Esophagus muscularis mucosa (tissue), 4 donors: ENCODE data around the gene GSTK1. TPM values are rescaled to one million over a fixed set of nuclear protein-coding genes. Genes with fewer than 3 reads are reported as not detected.

Source experiments
- DNase-seq: peaks from one replicate; pipeline ENCODE4 v3.0.0-alpha.2; 2017; ENCODE audit errors: extremely low spot score
- H3K27ac ChIP-seq, 4 donors: fragments of 200-600 bp; sonication (generic); replicated peaks in 1 of 4; 1 replicate in 3 of 4; 2 replicates in 1 of 4; pipeline ENCODE4 v1.5.1; 2016 to 2019; ENCODE audit warnings: mild to moderate bottlenecking in 1 of 4
- H3K27me3 ChIP-seq, 4 donors: fragments of 200-600 bp; sonication (generic); one replicate each; pipeline versions ENCODE4 v1.5.1 to v1.6.0; 2016 to 2019
- H3K36me3 ChIP-seq, 4 donors: fragments of 200-600 bp; sonication (generic); one replicate each; pipeline ENCODE4 v1.5.1; 2016 to 2019
- H3K4me1 ChIP-seq, 4 donors: fragments of 200-600 bp; sonication (generic); one replicate each; pipeline ENCODE4 v1.5.1; 2016 to 2019
- H3K4me3 ChIP-seq, 4 donors: fragments of 200-600 bp; sonication (generic); 1 replicate in 2 of 4; 2 replicates in 2 of 4; pipeline ENCODE4 v1.5.1; 2016 to 2019; ENCODE audit warnings: mild to moderate bottlenecking in 4 of 4, moderate library complexity in 1 of 4
- H3K9me3 ChIP-seq, 4 donors: fragments of 200-600 bp; sonication (generic); 1 replicate in 3 of 4; 2 replicates in 1 of 4; pipeline ENCODE4 v1.5.1; 2016 to 2019
- EP300 ChIP-seq: sonication (generic); formaldehyde crosslinking; IDR thresholded peaks from one replicate; pipeline ENCODE4 v1.6.1; 2017; ENCODE audit warnings: antibody characterized with exemption
- POLR2A ChIP-seq: fragments of 450-650 bp; IDR thresholded peaks from one replicate; pipeline ENCODE4 v1.6.1; 2017; ENCODE audit warnings: antibody characterized with exemption, moderate library complexity, mild to moderate bottlenecking, low read depth
- POLR2AphosphoS5 ChIP-seq, 2 donors: sonication (generic); formaldehyde crosslinking; IDR thresholded peaks; one replicate each; pipeline ENCODE4 v1.6.1; 2017; ENCODE audit warnings: antibody characterized with exemption in 2 of 2
- WGBS: methylation state at CpG from one replicate; pipeline ENCODE4 v1.1.5; 2018; 5-methylcytosine and 5-hydroxymethylcytosine counted together
- intact Hi-C: fragments of 100-400 bp; cut with DNase I; formaldehyde crosslinking; loops from one replicate; pipeline ENCODE4 v1.15.1; 2023
- total RNA-seq, 4 donors: library from RNA; depleted of rRNA; stranded (reverse); fragments of >200 nt; gene quantifications; one replicate each; pipeline versions ENCODE4 v1.1.0 to v1.2.1, GENCODE V29; 2016
- TF ChIP-seq, protein P1 (sequence below), 3 experiments: fragments of 200-600 bp in 2 of 3; fragments of 450-650 bp in 1 of 3; sonication (generic) in 2 of 3; IDR thresholded peaks; one replicate each; pipeline ENCODE4 v1.5.1; 2017 to 2019; ENCODE audit warnings: antibody characterized with exemption in 3 of 3, mild to moderate bottlenecking in 2 of 3, moderate library complexity in 1 of 3

GSTK1 gene
- total RNA-seq, 4 donors from 2014 or later = 91.8 to 123 (median 110) TPM

DNA sequence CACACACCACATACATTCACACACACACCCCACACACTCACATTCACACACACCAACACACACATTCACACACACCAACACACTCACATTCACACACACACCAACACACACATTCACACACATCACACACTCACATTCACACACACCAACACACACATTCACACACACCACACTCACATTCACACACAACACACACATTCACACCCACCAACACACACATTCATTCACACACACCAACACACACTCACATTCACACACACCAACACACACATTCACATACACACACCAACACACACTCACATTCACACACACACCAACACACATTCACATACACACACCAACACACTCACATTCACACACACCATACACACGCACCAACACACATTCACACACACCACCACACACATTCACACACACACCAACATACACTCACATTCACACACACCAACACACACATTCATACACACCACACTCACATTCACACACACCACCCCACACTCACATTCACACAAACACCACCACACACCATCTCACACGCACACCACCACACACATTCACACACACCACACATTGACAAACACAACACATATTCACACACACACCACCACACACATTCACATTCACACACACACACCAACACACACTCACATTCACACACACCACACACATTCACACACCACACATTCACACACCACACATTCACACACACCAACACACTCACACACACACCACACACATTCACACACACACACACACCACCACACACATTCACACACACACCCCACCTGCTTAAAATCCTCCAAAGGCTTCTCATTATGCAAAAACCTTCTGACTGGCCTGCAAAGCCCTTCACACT lies 32.4 kb upstream of the GSTK1 start:
- Histone ChIP-seq H3K27ac (no peak overlapping the region), H3K9me3 (peaks cover 0 to 9% (median 0%) of the 10 kb centered on the region in 4 donors), H3K36me3 (no peaks in the 10 kb centered on the region), H3K27me3 (no peaks in the 10 kb centered on the region), H3K4me1 (peaks cover 0 to 15% (median 9%) of the 10 kb centered on the region in 4 donors), H3K4me3 (no peak overlapping the region)
- no peak for DNase-seq
- WGBS = 91% methylated on average over 2 of the region's 2 CpGs
- TF ChIP-seq POLR2A (no peak), EP300 (no peak), POLR2AphosphoS5 (IDR thresholded peaks at IDR 0.05) (no peak)
- TF ChIP-seq, protein P1, sequence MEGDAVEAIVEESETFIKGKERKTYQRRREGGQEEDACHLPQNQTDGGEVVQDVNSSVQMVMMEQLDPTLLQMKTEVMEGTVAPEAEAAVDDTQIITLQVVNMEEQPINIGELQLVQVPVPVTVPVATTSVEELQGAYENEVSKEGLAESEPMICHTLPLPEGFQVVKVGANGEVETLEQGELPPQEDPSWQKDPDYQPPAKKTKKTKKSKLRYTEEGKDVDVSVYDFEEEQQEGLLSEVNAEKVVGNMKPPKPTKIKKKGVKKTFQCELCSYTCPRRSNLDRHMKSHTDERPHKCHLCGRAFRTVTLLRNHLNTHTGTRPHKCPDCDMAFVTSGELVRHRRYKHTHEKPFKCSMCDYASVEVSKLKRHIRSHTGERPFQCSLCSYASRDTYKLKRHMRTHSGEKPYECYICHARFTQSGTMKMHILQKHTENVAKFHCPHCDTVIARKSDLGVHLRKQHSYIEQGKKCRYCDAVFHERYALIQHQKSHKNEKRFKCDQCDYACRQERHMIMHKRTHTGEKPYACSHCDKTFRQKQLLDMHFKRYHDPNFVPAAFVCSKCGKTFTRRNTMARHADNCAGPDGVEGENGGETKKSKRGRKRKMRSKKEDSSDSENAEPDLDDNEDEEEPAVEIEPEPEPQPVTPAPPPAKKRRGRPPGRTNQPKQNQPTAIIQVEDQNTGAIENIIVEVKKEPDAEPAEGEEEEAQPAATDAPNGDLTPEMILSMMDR (IDR thresholded peaks at IDR 0.05) = no peak
- intact Hi-C loops = no loop called here

DNA sequence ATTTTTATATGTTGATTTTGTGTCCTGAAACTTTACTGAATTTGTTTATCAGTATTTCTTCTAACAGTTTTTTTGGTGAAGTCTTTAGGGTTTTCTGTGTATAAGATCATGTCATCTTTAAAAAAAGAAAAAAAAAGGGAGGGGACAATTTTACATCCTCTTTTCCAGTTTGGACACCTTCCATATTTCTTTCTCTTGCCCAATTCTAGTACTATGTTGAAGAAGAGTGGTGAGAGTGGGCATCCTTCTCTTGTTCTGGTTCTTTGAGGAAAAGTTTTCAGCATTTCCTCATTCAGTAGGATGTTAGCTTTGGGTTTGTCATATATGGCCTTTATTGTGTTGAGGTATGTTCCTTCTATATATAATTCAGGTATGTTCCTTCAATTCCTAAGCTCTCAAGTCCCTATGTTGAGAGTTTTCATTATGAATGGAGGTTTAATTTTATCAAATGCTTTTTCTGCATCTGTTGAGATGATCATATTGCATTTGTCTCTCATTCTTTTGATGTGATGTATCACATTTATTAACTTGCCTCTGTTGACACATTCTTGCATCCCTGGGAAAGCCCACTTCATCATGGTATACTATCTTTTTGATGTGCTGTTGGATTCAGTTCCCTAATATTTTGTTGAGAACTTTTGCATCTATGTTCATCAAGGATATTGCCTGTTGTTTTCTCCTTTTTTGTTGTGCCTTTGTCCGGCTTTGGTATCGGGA lies 29.3 kb upstream of the GSTK1 start:
- H3K4me1 ChIP-seq = peaks cover 0 to 4% (median 0%) of the 10 kb centered on the region in 4 donors
- DNase-seq = no peak
- TF ChIP-seq EP300 = no peak
- TF ChIP-seq, protein P1 (IDR thresholded peaks at IDR 0.05) = no peak
- TF ChIP-seq POLR2A = no peak
- no peak for TF ChIP-seq POLR2AphosphoS5 (IDR thresholded peaks at IDR 0.05)
- no peak overlapping the region for H3K4me3 ChIP-seq
- H3K27me3 ChIP-seq = no peaks in the 10 kb centered on the region
- intact Hi-C loops = no loop called here
- no peaks in the 10 kb centered on the region for H3K36me3 ChIP-seq
- 94% methylated on average over 2 of the region's 2 CpGs for WGBS
- H3K27ac ChIP-seq = no peak overlapping the region
- peaks cover 0 to 25% (median 9%) of the 10 kb centered on the region in 4 donors for H3K9me3 ChIP-seq

DNA sequence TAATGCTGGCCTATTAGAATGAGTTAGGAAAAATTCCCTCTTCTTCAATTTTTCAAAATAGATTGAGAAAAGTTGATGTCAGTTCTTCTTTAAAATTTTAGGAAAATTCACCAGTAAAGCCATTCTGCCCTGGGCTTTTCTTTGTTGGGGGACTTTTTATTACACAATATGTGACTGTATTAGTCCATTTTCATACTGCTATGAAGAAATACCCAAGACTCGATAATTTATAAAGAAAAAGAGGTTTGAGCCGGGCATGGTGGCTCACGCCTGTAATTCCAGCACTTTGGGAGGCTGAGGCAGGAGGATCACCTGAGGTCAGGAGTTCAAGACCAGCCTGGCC lies 28.7 kb upstream of the GSTK1 start:
- intact Hi-C loops = no loop called here
- 92% methylated on average over 3 of the region's 3 CpGs for WGBS
- Histone ChIP-seq H3K36me3 (no peaks in the 10 kb centered on the region), H3K27ac (no peak overlapping the region), H3K27me3 (no peaks in the 10 kb centered on the region), H3K4me1 (peaks cover 0 to under 1% (median 0%) of the 10 kb centered on the region in 4 donors), H3K9me3 (peaks cover 0 to 25% (median 9%) of the 10 kb centered on the region in 4 donors), H3K4me3 (no peak overlapping the region)
- DNase-seq = no peak
- TF ChIP-seq, protein P1 (IDR thresholded peaks at IDR 0.05) = no peak
- TF ChIP-seq EP300 (no peak), POLR2AphosphoS5 (IDR thresholded peaks at IDR 0.05) (no peak), POLR2A (no peak)

DNA sequence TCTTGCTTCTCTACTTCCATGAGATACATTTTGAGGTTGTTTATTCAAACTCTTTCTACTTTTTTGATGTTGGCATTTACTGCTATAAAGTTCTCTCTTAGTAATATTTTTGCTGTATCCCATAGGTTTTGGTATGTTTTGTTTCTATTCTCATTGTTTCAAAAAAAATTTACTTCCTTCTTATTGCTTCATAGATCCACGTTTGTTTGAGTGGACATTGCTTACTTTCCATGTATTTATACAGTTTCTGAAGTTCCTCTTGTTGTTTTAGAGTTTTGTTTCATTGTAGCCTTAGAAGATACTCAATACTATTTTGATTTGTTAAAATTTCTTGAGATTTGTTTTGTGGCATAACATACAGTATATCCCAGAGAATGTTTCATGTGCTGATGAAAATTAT lies 27.7 kb upstream of the GSTK1 start:
- WGBS = 43% methylated on average over 1 of the region's 1 CpG
- H3K36me3 ChIP-seq = no peaks in the 10 kb centered on the region
- H3K9me3 ChIP-seq = peaks cover 0 to 25% (median 9%) of the 10 kb centered on the region in 4 donors
- H3K27ac ChIP-seq = no peak overlapping the region
- intact Hi-C loops = no loop called here
- TF ChIP-seq POLR2AphosphoS5 (IDR thresholded peaks at IDR 0.05) (no peak), POLR2A (no peak), EP300 (no peak)
- TF ChIP-seq, protein P1 (IDR thresholded peaks at IDR 0.05) = no peak
- no peaks in the 10 kb centered on the region for H3K27me3 ChIP-seq
- no peak for DNase-seq
- H3K4me1 ChIP-seq = peaks cover 0 to under 1% (median 0%) of the 10 kb centered on the region in 4 donors
- no peak overlapping the region for H3K4me3 ChIP-seq
